Measurements from ENCODE around the gene LOXL1. TPM values are rescaled to one million over a fixed set of nuclear protein-coding genes. Genes with fewer than 3 reads are reported as not detected.

LOXL1 gene
- total and polyA plus RNA-seq, 9 of the 15 experiments (the other 6 are each of a cell fraction or from before 2014, with no cell fraction given): 0.14 TPM; not detected in 8

DNA sequence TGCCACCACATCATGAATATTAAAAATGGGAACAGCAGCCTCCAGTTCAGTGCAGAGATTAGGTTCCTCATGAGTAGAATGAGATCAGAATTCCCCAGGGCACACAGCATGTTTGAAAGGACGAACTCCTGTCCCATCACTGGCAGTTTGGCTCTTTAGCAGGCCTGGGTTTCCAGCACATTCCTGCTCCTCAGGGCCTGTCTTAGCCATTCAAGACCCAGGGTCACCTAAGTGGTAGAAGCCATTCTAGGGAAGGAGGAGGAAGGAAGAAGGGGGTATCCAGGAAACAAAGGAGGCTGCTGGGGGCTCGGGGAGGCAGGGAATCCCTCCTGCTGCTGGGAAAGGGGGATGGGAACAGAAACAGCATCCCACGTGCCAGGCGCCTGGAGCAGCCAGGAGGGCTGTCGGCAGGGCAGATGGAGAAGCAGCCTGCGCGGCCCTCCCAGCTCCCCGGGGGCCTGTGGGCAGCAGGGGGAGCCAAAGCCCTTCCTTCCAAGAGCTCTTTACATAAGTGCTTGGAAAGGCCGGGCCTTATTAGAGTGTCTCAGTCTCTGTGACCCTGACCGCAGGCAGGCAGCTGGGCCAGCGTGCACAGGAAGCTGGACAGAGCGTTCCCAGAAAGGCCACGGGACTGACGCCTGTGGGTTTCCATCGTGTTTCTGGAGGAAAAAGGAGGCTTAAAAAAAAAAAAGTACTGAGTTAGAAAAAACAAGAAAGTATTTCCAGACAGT is 24.7 kb downstream of the LOXL1 start (continued):
- TF ChIP-seq, protein P1, sequence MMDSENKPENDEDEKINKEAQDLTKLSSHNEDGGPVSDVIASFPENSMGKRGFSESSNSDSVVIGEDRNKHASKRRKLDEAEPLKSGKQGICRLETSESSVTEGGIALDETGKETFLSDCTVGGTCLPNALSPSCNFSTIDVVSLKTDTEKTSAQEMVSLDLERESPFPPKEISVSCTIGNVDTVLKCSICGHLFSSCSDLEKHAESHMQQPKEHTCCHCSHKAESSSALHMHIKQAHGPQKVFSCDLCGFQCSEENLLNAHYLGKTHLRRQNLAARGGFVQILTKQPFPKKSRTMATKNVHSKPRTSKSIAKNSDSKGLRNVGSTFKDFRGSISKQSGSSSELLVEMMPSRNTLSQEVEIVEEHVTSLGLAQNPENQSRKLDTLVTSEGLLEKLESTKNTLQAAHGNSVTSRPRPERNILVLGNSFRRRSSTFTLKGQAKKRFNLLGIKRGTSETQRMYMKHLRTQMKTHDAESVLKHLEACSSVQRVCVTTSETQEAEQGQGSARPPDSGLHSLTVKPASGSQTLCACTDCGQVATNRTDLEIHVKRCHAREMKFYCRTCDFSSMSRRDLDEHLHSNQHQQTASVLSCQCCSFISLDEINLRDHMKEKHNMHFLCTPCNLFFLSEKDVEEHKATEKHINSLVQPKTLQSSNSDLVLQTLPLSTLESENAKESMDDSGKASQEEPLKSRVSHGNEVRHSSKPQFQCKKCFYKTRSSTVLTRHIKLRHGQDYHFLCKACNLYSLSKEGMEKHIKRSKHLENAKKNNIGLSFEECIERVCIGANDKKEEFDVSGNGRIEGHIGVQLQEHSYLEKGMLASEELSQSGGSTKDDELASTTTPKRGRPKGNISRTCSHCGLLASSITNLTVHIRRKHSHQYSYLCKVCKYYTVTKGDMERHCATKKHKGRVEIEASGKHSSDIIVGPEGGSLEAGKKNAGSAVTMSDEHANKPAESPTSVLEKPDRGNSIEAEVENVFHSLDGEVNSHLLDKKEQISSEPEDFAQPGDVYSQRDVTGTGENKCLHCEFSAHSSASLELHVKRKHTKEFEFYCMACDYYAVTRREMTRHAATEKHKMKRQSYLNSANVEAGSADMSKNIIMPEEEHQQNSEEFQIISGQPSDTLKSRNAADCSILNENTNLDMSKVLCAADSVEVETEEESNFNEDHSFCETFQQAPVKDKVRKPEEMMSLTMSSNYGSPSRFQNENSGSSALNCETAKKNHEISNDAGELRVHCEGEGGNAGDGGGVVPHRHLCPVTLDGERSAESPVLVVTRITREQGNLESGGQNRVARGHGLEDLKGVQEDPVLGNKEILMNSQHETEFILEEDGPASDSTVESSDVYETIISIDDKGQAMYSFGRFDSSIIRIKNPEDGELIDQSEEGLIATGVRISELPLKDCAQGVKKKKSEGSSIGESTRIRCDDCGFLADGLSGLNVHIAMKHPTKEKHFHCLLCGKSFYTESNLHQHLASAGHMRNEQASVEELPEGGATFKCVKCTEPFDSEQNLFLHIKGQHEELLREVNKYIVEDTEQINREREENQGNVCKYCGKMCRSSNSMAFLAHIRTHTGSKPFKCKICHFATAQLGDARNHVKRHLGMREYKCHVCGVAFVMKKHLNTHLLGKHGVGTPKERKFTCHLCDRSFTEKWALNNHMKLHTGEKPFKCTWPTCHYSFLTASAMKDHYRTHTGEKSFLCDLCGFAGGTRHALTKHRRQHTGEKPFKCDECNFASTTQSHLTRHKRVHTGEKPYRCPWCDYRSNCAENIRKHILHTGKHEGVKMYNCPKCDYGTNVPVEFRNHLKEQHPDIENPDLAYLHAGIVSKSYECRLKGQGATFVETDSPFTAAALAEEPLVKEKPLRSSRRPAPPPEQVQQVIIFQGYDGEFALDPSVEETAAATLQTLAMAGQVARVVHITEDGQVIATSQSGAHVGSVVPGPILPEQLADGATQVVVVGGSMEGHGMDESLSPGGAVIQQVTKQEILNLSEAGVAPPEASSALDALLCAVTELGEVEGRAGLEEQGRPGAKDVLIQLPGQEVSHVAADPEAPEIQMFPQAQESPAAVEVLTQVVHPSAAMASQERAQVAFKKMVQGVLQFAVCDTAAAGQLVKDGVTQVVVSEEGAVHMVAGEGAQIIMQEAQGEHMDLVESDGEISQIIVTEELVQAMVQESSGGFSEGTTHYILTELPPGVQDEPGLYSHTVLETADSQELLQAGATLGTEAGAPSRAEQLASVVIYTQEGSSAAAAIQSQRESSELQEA (IDR thresholded peaks at IDR 0.05; ENCODE audit: low read depth): no peak
- TF ChIP-seq SMAD4 (CRISPR knock-in tag; conservative IDR thresholded peaks at IDR 0.05): 0 out of 2 replicates have a peak, but pooled peaks have one; percentile 59
- peak; percentile 75 to 86 for TF ChIP-seq RAD21 (CRISPR knock-in tag; conservative IDR thresholded peaks at IDR 0.05 in 1 of 2, IDR thresholded peaks at IDR 0.05 in 1 of 2)
- TF ChIP-seq NUFIP1 (IDR thresholded peaks at IDR 0.05; ENCODE audit: partially characterized antibody): no peak
- no peak for TF ChIP-seq CEBPB (tag; IDR thresholded peaks at IDR 0.05)
- TF ChIP-seq, protein P2, sequence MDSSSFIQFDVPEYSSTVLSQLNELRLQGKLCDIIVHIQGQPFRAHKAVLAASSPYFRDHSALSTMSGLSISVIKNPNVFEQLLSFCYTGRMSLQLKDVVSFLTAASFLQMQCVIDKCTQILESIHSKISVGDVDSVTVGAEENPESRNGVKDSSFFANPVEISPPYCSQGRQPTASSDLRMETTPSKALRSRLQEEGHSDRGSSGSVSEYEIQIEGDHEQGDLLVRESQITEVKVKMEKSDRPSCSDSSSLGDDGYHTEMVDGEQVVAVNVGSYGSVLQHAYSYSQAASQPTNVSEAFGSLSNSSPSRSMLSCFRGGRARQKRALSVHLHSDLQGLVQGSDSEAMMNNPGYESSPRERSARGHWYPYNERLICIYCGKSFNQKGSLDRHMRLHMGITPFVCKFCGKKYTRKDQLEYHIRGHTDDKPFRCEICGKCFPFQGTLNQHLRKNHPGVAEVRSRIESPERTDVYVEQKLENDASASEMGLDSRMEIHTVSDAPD (CRISPR knock-in tag; IDR thresholded peaks at IDR 0.05): no peak
- no peak for TF ChIP-seq HDAC1 (IDR thresholded peaks at IDR 0.05)
- TF ChIP-seq CC2D1A (IDR thresholded peaks at IDR 0.05): no peak
- no peak for TF ChIP-seq ZKSCAN8 (CRISPR knock-in tag; IDR thresholded peaks at IDR 0.05)
- no peak for TF ChIP-seq PHF8 (IDR thresholded peaks at IDR 0.05; ENCODE audit: borderline replicate concordance, low read length)
- no peak for TF ChIP-seq MTA1 (IDR thresholded peaks at IDR 0.05; ENCODE audit: borderline replicate concordance)
- TF ChIP-seq MTA2 (IDR thresholded peaks at IDR 0.05; ENCODE audit: low read depth): no peak
- TF ChIP-seq, protein P3, sequence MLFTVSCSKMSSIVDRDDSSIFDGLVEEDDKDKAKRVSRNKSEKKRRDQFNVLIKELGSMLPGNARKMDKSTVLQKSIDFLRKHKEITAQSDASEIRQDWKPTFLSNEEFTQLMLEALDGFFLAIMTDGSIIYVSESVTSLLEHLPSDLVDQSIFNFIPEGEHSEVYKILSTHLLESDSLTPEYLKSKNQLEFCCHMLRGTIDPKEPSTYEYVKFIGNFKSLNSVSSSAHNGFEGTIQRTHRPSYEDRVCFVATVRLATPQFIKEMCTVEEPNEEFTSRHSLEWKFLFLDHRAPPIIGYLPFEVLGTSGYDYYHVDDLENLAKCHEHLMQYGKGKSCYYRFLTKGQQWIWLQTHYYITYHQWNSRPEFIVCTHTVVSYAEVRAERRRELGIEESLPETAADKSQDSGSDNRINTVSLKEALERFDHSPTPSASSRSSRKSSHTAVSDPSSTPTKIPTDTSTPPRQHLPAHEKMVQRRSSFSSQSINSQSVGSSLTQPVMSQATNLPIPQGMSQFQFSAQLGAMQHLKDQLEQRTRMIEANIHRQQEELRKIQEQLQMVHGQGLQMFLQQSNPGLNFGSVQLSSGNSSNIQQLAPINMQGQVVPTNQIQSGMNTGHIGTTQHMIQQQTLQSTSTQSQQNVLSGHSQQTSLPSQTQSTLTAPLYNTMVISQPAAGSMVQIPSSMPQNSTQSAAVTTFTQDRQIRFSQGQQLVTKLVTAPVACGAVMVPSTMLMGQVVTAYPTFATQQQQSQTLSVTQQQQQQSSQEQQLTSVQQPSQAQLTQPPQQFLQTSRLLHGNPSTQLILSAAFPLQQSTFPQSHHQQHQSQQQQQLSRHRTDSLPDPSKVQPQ (CRISPR knock-in tag; IDR thresholded peaks at IDR 0.05; ENCODE audit: borderline replicate concordance): no peak

All from K562 (cell line).